ENCODE results near the gene PLSCR5. TPM values are rescaled to one million over a fixed set of nuclear protein-coding genes. Genes with fewer than 3 reads are reported as not detected.

The PLSCR5 gene
- total RNA-seq, 1 donor from 2014 or later = not detected

- no peak for TF ChIP-seq CTCF (IDR thresholded peaks at IDR 0.05)
- H3K4me3 Mint-ChIP-seq (ENCODE audit: unreplicated experiment) = no peak overlapping the region
- H3K9me3 Mint-ChIP-seq (ENCODE audit: low read depth) = no peaks in the 10 kb centered on the region
- H3K27me3 Mint-ChIP-seq (ENCODE audit: low read depth) = no peaks in the 10 kb centered on the region
- DNase-seq (ENCODE audit: low spot score) = no peak
- no peaks in the 10 kb centered on the region for H3K36me3 Mint-ChIP-seq (ENCODE audit: low read depth)
- no peak overlapping the region for H3K27ac Mint-ChIP-seq (ENCODE audit: unreplicated experiment)
- H3K4me1 Mint-ChIP-seq (ENCODE audit: low read depth) = no peaks in the 10 kb centered on the region
Measured at GRCh38 chr3:146640361-146640760, 35.2 kb upstream of the PLSCR5 start.

GRCh38 chr3:146638718-146639117 is 33.6 kb upstream of the PLSCR5 start:
- TF ChIP-seq CTCF (IDR thresholded peaks at IDR 0.05) = peak; percentile 87
- no peaks in the 10 kb centered on the region for H3K9me3 Mint-ChIP-seq (ENCODE audit: low read depth)
- H3K36me3 Mint-ChIP-seq (ENCODE audit: low read depth) = no peaks in the 10 kb centered on the region
- no peaks in the 10 kb centered on the region for H3K4me1 Mint-ChIP-seq (ENCODE audit: low read depth)
- H3K4me3 Mint-ChIP-seq (ENCODE audit: unreplicated experiment) = no peak overlapping the region
- H3K27me3 Mint-ChIP-seq (ENCODE audit: low read depth) = no peaks in the 10 kb centered on the region
- DNase-seq (ENCODE audit: low spot score) = no peak
- no peak overlapping the region for H3K27ac Mint-ChIP-seq (ENCODE audit: unreplicated experiment)

GRCh38 chr3:146637871-146638270 is 32.7 kb upstream of the PLSCR5 start:
- Mint-ChIP-seq H3K36me3 (ENCODE audit: low read depth) (no peaks in the 10 kb centered on the region), H3K4me1 (ENCODE audit: low read depth) (peaks cover under 1% of the 10 kb centered on the region), H3K27me3 (ENCODE audit: low read depth) (no peaks in the 10 kb centered on the region), H3K9me3 (ENCODE audit: low read depth) (no peaks in the 10 kb centered on the region), H3K4me3 (ENCODE audit: unreplicated experiment) (no peak overlapping the region), H3K27ac (ENCODE audit: unreplicated experiment) (no peak overlapping the region)
- no peak for TF ChIP-seq CTCF (IDR thresholded peaks at IDR 0.05)
- no peak for DNase-seq (ENCODE audit: low spot score)

- Mint-ChIP-seq H3K4me1 (ENCODE audit: low read depth) (peaks cover 8% of the 10 kb centered on the region), H3K27ac (ENCODE audit: unreplicated experiment) (no peak overlapping the region), H3K36me3 (ENCODE audit: low read depth) (no peaks in the 10 kb centered on the region), H3K9me3 (ENCODE audit: low read depth) (no peaks in the 10 kb centered on the region), H3K27me3 (ENCODE audit: low read depth) (no peaks in the 10 kb centered on the region), H3K4me3 (ENCODE audit: unreplicated experiment) (no peak overlapping the region)
- no peak for DNase-seq (ENCODE audit: low spot score)
- TF ChIP-seq CTCF (IDR thresholded peaks at IDR 0.05) = no peak
Measured at GRCh38 chr3:146636881-146637280, 31.7 kb upstream of the PLSCR5 start.

- H3K27ac Mint-ChIP-seq (ENCODE audit: unreplicated experiment) = no peak overlapping the region
- H3K4me1 Mint-ChIP-seq (ENCODE audit: low read depth) = peaks cover 8% of the 10 kb centered on the region
Measured at GRCh38 chr3:146634346-146634745, 29.2 kb upstream of the PLSCR5 start.

More at GRCh38 chr3:146634346-146634745, 29.2 kb upstream of the PLSCR5 start:
- H3K27me3 Mint-ChIP-seq (ENCODE audit: low read depth) = no peaks in the 10 kb centered on the region
- TF ChIP-seq CTCF (IDR thresholded peaks at IDR 0.05) = no peak
- no peaks in the 10 kb centered on the region for H3K36me3 Mint-ChIP-seq (ENCODE audit: low read depth)
- no peak for DNase-seq (ENCODE audit: low spot score)
- no peak overlapping the region for H3K4me3 Mint-ChIP-seq (ENCODE audit: unreplicated experiment)
- H3K9me3 Mint-ChIP-seq (ENCODE audit: low read depth) = no peaks in the 10 kb centered on the region
